Choroid plexus epithelial cell (primary cell): ENCODE results near the gene WNK2.

Source experiments
- DNase-seq: peaks from one replicate; pipeline ENCODE4 v3.0.0-alpha.2; 2010; ENCODE audit warnings: low read depth
- H3K4me3 ChIP-seq: 2 replicates; pipeline ENCODE4 v1.5.1; 2011; ENCODE audit warnings: low read depth, mild to moderate bottlenecking, control low read depth, low read length, moderate library complexity
- CTCF ChIP-seq: conservative IDR thresholded peaks from 2 replicates; pipeline ENCODE4 v1.5.1; 2011; ENCODE audit warnings: low read depth, mild to moderate bottlenecking, control low read depth, inconsistent platforms, low read length, moderate library complexity

Gene WNK2

GRCh38 chr9:93207860-93208734, 24.2 kb downstream of the WNK2 start:
- no peak for DNase-seq
- TF ChIP-seq CTCF, result no peak
- H3K4me3 ChIP-seq, result no peak overlapping the region

- no peak for TF ChIP-seq CTCF
- no peak overlapping the region for H3K4me3 ChIP-seq
- DNase-seq, result no peak
These were observed 25.2 kb downstream of the WNK2 start for GRCh38 chr9:93209097-93209496.

- no peak for DNase-seq
- no peak overlapping the region for H3K4me3 ChIP-seq
- no peak for TF ChIP-seq CTCF
These were observed 25.8 kb downstream of the WNK2 start for GRCh38 chr9:93209576-93210323.

GRCh38 chr9:93210324-93210973, 26.5 kb downstream of the WNK2 start:
- TF ChIP-seq CTCF, result no peak
- no peak for DNase-seq
- no peak overlapping the region for H3K4me3 ChIP-seq

- H3K4me3 ChIP-seq, result no peak overlapping the region
- DNase-seq, result no peak
- no peak for TF ChIP-seq CTCF
These were observed 27.2 kb downstream of the WNK2 start for GRCh38 chr9:93210974-93211653.

GRCh38 chr9:93211654-93212001, 27.7 kb downstream of the WNK2 start:
- no peak overlapping the region for H3K4me3 ChIP-seq
- TF ChIP-seq CTCF, result no peak
- DNase-seq, result no peak
